ENCODE results near the gene USP48.
"Not testable (repeated sequence)": the region's sequence is repeated elsewhere in the genome, so short reads cannot be mapped to it uniquely, and the experiment has no call there.

Gene USP48

DNA sequence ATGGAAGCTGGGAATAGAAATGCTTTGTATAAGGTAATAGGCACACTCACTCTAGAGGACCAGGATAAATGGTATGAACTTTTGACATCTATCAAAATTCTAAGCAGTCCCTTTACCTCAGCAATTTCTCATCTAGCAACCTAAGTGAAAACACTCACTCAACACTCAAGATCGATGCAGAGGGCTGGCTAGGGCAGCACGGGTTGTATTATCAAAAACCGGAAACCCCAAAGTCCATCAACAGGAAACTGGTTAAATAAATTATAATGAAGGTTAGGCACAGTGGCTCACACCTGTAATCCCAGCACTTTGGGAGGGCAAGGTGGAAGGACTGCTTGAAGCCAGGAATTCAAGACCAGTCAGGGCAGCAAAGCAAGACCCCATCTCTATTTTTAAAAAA is 9.4 kb downstream of the USP48 start:
- Mint-ChIP-seq H3K9me3 (no peaks in the 10 kb centered on the region), H3K4me3 (peak overlapping the region; percentile 54), H3K4me1 (ENCODE audit: low read depth) (peaks cover 40% of the 10 kb centered on the region), H3K36me3 (ENCODE audit: low read depth) (peaks cover 35% of the 10 kb centered on the region), H3K27me3 (ENCODE audit: low read depth) (no peaks in the 10 kb centered on the region), H3K27ac (peak overlapping the region; percentile 49)
- DNase-seq (ENCODE audit: low spot score) = no peak

DNA sequence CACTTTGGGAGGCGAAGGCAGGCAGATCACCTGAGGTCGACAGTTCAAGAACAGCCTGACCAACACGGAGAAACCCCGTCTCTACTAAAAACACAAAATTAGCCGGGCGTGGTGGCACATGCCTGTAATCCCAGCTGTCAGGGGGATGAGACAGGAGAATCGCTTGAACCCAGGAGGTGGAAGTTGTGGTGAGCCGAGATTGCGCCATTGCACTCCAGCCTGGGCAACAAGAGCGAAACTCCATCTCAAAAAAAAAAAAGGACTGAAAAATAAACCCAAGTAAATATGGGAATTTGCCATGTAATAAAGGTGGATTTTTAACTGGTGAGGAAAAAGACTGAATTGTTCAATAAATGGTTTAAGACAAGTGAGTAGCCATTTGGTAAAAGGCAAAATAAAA is 11.3 kb downstream of the USP48 start:
- H3K4me3 Mint-ChIP-seq; H3K27me3 Mint-ChIP-seq (ENCODE audit: low read depth); DNase-seq (ENCODE audit: low spot score); H3K9me3 Mint-ChIP-seq; H3K27ac Mint-ChIP-seq: not testable (repeated sequence)
- Mint-ChIP-seq H3K36me3 (ENCODE audit: low read depth) (peaks cover 25% of the 10 kb centered on the region), H3K4me1 (ENCODE audit: low read depth) (peaks cover 42% of the 10 kb centered on the region)

DNA sequence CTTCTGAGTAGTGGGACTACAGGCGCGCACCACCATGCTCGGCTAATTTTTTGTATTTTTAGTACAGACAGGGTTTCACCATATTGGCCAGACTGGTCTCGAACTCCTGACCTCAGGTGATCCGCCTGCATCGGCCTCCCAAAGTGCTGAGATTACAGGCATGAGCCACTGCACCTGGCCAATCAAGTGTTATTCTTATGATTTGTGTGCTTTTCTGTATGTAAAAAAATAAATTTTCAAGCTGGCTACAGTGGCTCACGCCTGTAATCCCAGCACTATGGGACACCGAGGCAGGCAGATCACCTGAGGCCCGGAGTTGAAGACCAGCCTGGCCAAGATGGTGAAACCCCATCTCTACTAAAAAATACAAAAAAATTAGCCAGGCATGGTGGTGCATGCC is 12.3 kb downstream of the USP48 start:
- not testable (repeated sequence) for H3K9me3 Mint-ChIP-seq; H3K4me3 Mint-ChIP-seq; H3K27me3 Mint-ChIP-seq (ENCODE audit: low read depth); DNase-seq (ENCODE audit: low spot score); H3K27ac Mint-ChIP-seq
- H3K36me3 Mint-ChIP-seq (ENCODE audit: low read depth) = peaks cover 19% of the 10 kb centered on the region
- peaks cover 42% of the 10 kb centered on the region for H3K4me1 Mint-ChIP-seq (ENCODE audit: low read depth)

DNA sequence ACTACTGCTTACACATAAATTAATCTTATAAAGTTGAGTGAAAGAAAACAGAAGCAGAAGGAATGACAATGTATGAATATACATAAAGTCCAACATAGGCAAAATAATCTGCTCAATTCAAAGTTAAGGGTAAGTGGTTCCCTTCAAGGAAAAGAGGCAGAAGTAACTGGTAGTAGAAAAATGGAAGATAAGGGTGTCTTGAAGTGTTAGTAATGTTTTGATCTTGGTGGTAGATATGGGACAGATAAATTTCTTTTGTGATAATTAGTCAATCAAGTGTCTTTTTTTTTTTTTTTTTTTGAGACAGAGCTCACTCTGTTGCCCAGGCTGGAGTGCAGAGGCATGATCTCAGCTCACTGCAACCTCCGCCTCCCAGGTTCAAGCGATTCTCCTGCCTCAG is 12.7 kb downstream of the USP48 start:
- no peaks in the 10 kb centered on the region for H3K9me3 Mint-ChIP-seq
- DNase-seq (ENCODE audit: low spot score) = no peak
- peaks cover 17% of the 10 kb centered on the region for H3K36me3 Mint-ChIP-seq (ENCODE audit: low read depth)
- H3K27ac Mint-ChIP-seq = peak overlapping the region; percentile 55
- peaks cover 40% of the 10 kb centered on the region for H3K4me1 Mint-ChIP-seq (ENCODE audit: low read depth)
- H3K27me3 Mint-ChIP-seq (ENCODE audit: low read depth) = no peaks in the 10 kb centered on the region
- peak overlapping the region; percentile 59 for H3K4me3 Mint-ChIP-seq

DNA sequence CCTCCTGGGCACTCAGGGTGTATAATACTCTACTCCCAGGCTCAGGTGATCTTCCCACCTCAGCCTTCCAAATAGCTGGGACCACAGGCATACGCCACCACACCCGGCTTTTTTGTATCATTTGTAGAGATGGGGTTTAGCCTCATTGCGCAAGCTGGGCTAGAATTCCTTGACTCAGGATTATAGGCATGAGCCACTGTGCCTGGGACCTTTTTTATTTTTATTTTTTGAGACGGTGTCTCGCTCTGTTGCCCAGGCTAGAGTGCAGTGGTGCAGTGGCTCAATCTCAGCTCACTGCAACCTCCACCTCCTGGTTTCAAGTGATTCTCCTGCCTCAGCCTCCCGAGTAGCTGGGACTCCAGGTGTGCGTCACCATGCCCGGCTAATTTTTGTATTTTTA is 15.8 kb downstream of the USP48 start:
- H3K4me3 Mint-ChIP-seq; H3K9me3 Mint-ChIP-seq; H3K27ac Mint-ChIP-seq; H3K27me3 Mint-ChIP-seq (ENCODE audit: low read depth); DNase-seq (ENCODE audit: low spot score): not testable (repeated sequence)
- Mint-ChIP-seq H3K4me1 (ENCODE audit: low read depth) (peaks cover 45% of the 10 kb centered on the region), H3K36me3 (ENCODE audit: low read depth) (peaks cover 16% of the 10 kb centered on the region)

DNA sequence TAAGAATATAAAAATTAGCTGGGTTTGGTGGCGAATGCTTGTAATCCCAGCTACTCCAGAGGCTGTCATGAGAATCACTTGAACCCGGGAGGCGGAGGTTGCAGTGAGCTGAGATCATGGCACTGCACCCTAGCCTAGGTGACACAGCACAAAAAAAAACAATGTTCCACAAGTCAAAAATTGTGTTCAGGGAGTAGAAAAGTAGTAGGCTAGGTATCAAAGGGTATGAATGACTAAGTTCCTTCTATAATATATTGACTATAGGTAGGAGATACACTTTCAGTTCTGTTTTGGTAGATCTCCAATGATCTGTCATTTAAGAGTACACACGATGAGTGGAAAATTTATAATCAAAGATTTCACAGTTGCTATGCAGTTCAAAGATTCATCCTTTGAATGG is 16.7 kb downstream of the USP48 start:
- H3K4me1 Mint-ChIP-seq (ENCODE audit: low read depth) = peaks cover 45% of the 10 kb centered on the region
- no peaks in the 10 kb centered on the region for H3K9me3 Mint-ChIP-seq
- H3K27me3 Mint-ChIP-seq (ENCODE audit: low read depth) = no peaks in the 10 kb centered on the region
- H3K4me3 Mint-ChIP-seq = no peak overlapping the region
- peaks cover 12% of the 10 kb centered on the region for H3K36me3 Mint-ChIP-seq (ENCODE audit: low read depth)
- no peak for DNase-seq (ENCODE audit: low spot score)
- peak overlapping the region; percentile 60 for H3K27ac Mint-ChIP-seq

DNA sequence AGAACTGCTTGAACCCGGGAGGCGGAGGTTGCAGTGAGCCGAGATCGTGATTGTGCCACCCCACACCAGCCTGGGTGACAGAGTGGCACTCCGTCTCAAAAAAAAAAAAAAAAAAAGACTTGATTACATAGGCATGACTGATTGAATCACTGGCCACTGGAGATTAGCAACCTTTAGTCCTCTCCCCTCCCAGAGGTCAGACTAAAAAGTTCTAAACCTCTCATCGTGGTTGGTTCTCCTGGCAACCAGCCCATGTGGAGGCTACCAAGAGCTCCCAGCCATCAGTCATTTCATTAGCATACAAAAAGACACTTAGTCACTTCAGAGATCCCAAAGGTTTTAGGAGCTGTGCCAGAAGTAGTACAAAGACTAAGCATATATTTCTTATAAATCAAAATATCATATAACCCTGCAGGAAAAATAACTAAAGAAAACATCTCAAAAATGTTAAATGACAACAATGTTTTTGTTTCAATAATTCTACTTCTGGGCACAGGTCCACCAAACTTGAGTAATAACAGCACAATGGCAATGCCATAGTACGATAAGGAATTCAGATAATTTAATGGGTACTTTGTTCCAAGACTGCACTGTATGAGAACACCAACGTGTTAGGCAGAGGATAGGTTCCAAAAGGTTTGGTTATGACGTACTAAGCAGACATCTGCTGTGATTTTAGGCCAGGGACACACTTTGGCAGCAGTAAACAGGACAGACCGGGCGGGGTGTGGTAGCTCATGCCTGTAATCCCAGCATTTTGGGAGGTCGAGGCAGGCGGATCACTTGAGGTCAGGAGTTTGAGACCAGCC is 18.1 kb downstream of the USP48 start:
- H3K27ac Mint-ChIP-seq = no peak overlapping the region
- peaks cover 8% of the 10 kb centered on the region for H3K36me3 Mint-ChIP-seq (ENCODE audit: low read depth)
- DNase-seq (ENCODE audit: low spot score) = no peak
- H3K9me3 Mint-ChIP-seq = no peaks in the 10 kb centered on the region
- H3K4me1 Mint-ChIP-seq (ENCODE audit: low read depth) = peaks cover 44% of the 10 kb centered on the region
- no peaks in the 10 kb centered on the region for H3K27me3 Mint-ChIP-seq (ENCODE audit: low read depth)
- H3K4me3 Mint-ChIP-seq = no peak overlapping the region

DNA sequence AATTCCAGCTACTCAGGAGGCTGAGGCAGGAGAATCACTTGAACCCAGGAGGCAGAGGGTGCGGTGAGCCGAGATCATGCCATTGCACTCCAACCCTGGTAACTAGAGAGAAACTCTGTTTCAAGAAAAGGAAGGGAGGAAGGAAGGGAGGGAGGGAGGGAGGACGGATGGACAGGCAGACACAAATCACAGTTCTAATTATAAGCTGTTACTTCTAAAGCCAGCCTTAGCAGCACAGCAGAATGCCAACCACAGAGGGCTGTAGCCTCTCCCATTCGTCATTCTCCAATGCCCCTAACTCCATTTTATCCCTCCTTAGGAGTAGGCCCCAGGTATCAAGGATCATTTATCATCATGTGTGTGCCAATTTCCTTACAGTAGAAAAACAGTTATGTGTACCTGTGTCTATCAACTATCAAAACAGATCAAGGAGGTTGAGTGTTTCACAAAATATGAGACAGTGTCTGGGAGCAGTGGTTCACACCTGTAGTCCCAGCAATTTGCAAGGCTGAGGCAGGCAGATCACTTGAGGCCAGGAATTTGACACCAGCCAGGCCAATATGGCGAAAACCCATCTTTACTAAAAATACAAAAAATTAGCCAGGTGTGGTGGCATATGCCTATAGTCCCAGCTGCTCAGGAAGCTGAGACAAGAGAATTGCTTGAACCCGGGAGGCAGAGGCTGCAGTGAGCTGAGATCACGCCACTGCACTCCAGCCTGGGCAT is 19.1 kb downstream of the USP48 start:
- Mint-ChIP-seq H3K27ac (no peak overlapping the region), H3K4me1 (ENCODE audit: low read depth) (peaks cover 46% of the 10 kb centered on the region), H3K36me3 (ENCODE audit: low read depth) (peaks cover 5% of the 10 kb centered on the region), H3K9me3 (no peaks in the 10 kb centered on the region), H3K4me3 (no peak overlapping the region), H3K27me3 (ENCODE audit: low read depth) (no peaks in the 10 kb centered on the region)
- DNase-seq (ENCODE audit: low spot score) = no peak

DNA sequence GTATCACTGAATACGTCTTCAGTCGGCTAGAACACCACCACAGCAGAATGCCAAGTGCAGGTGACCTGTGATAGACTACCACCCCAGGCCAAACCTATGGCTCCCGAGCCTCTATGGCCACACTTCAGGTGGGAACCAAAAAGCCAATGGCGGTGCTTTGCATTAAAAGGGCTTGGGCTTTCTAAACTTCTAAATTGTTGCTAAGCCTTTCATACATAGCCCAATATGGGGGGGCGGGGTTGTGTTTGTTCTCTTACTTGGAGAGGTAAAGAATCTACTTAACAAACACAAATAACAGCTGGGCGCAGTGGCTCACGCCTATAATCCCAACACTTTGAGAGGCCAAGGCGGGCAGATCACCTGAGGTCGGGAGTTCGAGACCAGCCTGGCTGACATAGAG is 19.7 kb downstream of the USP48 start:
- H3K4me1 Mint-ChIP-seq (ENCODE audit: low read depth) = peaks cover 40% of the 10 kb centered on the region
- H3K36me3 Mint-ChIP-seq (ENCODE audit: low read depth) = peaks cover 2% of the 10 kb centered on the region
- no peaks in the 10 kb centered on the region for H3K27me3 Mint-ChIP-seq (ENCODE audit: low read depth)
- H3K27ac Mint-ChIP-seq = no peak overlapping the region
- DNase-seq (ENCODE audit: low spot score) = no peak
- no peaks in the 10 kb centered on the region for H3K9me3 Mint-ChIP-seq
- H3K4me3 Mint-ChIP-seq = no peak overlapping the region

DNA sequence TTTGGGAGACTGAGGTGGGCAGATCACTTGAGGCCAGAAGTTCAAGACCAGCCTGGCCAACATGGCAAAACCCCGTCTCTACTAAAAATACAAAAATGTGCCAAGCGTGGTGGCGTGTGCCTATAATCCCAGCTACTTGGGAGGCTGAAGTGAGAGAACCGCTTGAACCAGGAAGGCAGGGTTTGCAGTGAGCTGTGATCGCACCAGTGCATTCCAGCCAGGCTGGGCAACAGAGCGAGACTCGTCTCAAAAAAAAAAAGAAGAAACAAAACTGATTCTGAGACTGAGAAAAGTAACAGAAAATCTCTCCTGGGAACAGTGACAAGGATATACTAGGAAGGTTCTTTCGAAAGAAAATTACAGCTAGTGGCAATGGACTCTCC is 20.9 kb downstream of the USP48 start:
- H3K27ac Mint-ChIP-seq = no peak overlapping the region
- H3K4me1 Mint-ChIP-seq (ENCODE audit: low read depth) = peaks cover 32% of the 10 kb centered on the region
- peaks cover 6% of the 10 kb centered on the region for H3K36me3 Mint-ChIP-seq (ENCODE audit: low read depth)
- H3K27me3 Mint-ChIP-seq (ENCODE audit: low read depth) = no peaks in the 10 kb centered on the region
- no peak overlapping the region for H3K4me3 Mint-ChIP-seq
- no peaks in the 10 kb centered on the region for H3K9me3 Mint-ChIP-seq
- no peak for DNase-seq (ENCODE audit: low spot score)

DNA sequence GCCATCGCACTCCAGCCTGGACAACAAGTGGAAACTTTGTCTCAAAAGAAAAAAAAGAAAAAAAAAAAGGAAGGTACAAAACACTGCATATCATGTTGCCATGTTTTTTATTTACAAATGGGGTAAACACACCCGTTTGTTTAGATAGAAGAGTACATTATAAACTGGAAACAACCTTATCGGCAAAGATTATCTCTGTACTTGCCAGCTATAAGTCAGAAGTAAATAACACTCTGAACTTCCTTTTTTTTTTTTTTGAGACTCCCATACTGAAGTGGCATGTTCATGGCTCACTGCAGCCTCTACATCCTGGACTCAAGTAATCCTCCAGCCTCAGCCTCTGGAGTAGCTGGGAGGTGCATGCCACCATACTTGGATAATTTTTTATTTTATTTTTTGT is 21.9 kb downstream of the USP48 start:
- Mint-ChIP-seq H3K9me3 (no peaks in the 10 kb centered on the region), H3K4me1 (ENCODE audit: low read depth) (peaks cover 28% of the 10 kb centered on the region), H3K36me3 (ENCODE audit: low read depth) (peaks cover 11% of the 10 kb centered on the region), H3K4me3 (no peak overlapping the region), H3K27ac (no peak overlapping the region), H3K27me3 (ENCODE audit: low read depth) (no peaks in the 10 kb centered on the region)
- no peak for DNase-seq (ENCODE audit: low spot score)

DNA sequence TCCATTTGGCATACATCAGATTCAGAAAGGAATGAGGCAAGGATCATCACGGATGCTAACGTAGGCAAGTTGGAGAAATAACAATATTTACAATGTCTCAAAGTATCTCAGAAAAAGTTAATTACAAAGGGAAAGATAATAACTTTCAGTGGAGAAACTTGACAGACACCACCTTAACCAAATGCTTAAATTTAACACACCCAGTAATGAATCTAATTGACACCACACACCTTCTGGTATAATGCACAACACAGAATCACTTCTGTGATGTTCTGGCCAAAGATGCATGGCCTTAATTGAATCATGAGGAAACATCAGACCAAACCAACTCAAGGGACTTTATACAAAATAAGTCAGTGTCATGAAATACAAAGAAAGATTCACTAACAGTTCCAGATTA is 23.1 kb downstream of the USP48 start:
- no peak for DNase-seq (ENCODE audit: low spot score)
- Mint-ChIP-seq H3K4me1 (ENCODE audit: low read depth) (peaks cover 21% of the 10 kb centered on the region), H3K36me3 (ENCODE audit: low read depth) (peaks cover 16% of the 10 kb centered on the region), H3K9me3 (no peaks in the 10 kb centered on the region), H3K27ac (no peak overlapping the region), H3K4me3 (no peak overlapping the region), H3K27me3 (ENCODE audit: low read depth) (no peaks in the 10 kb centered on the region)

DNA sequence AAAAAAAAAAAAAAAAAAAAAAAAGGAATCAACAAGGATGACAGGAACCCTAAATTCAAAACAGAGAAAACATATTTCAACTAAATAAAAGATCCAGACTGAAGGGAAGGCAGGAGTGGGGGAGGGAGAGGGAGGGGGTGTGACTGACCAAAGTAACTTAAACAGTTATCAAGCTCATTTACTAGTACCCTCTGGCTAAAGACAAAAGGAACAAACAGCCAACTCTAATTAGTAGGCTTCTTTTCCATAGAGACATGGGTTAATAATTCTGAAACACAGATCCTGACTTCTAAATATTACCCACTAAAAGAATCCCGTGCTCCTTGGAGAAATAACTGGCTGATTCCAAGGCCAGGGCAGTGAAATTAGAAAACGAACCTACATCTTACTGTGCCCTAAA is 23.8 kb downstream of the USP48 start:
- peaks cover 22% of the 10 kb centered on the region for H3K36me3 Mint-ChIP-seq (ENCODE audit: low read depth)
- peak overlapping the region; percentile 49 for H3K27ac Mint-ChIP-seq
- DNase-seq (ENCODE audit: low spot score) = no peak
- H3K4me3 Mint-ChIP-seq = no peak overlapping the region
- no peaks in the 10 kb centered on the region for H3K27me3 Mint-ChIP-seq (ENCODE audit: low read depth)
- peaks cover 19% of the 10 kb centered on the region for H3K4me1 Mint-ChIP-seq (ENCODE audit: low read depth)
- no peaks in the 10 kb centered on the region for H3K9me3 Mint-ChIP-seq

DNA sequence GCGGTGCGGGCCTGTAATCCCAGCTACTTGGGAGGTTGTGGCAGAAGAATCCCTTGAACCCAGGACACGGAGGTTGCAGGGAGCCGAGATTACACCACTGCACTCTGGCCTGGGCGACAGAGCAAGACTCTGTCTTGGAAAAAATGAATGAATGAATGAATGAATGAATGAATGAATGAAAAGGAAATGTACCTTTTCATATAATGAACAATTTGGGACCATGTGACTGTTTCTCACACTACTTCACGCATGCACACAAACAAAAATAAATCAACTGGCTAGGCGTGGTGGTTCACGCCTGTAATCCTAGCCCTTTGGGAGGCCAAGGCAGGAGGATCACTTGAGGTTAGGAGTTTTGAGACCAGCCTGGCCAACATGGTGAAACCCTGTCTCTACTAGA is 24.3 kb downstream of the USP48 start:
- Mint-ChIP-seq H3K36me3 (ENCODE audit: low read depth) (peaks cover 24% of the 10 kb centered on the region), H3K9me3 (no peaks in the 10 kb centered on the region), H3K27ac (no peak overlapping the region), H3K27me3 (ENCODE audit: low read depth) (no peaks in the 10 kb centered on the region), H3K4me3 (no peak overlapping the region), H3K4me1 (ENCODE audit: low read depth) (peaks cover 17% of the 10 kb centered on the region)
- no peak for DNase-seq (ENCODE audit: low spot score)
